H9 (cell line): ENCODE data around the gene MYOCD. TPM values are rescaled to one million over a fixed set of nuclear protein-coding genes. Genes with fewer than 3 reads are reported as not detected.

Experiments used
- DNase-seq: peaks from one replicate; pipeline ENCODE4 v3.0.0-alpha.2; 2017
- H2AFZ ChIP-seq: one replicate; pipeline ENCODE4 v1.6.1; 2013; ENCODE audit warnings: mild to moderate bottlenecking, low read length, control low read depth, moderate library complexity
- H2AK5ac ChIP-seq: 2 replicates; pipeline ENCODE4 v1.6.1; 2013; ENCODE audit warnings: low read length, control low read depth, mixed read lengths; ENCODE audit not compliant: insufficient read length
- H2BK120ac ChIP-seq: one replicate; pipeline ENCODE4 v1.6.1; 2013; ENCODE audit warnings: low read depth, mild to moderate bottlenecking, low read length, control low read depth, inconsistent platforms; ENCODE audit not compliant: poor library complexity, severe bottlenecking
- H2BK12ac ChIP-seq: 2 replicates; pipeline ENCODE4 v1.6.1; 2013; ENCODE audit warnings: low read length, control low read depth, mixed read lengths, low read depth; ENCODE audit not compliant: insufficient read length
- H2BK15ac ChIP-seq: 2 replicates; pipeline ENCODE4 v1.6.1; 2013; ENCODE audit warnings: low read depth, low read length, control low read depth
- H2BK20ac ChIP-seq: one replicate; pipeline ENCODE4 v1.6.1; 2013; ENCODE audit warnings: low read depth, mild to moderate bottlenecking, low read length, control low read depth, inconsistent platforms; ENCODE audit not compliant: poor library complexity, severe bottlenecking
- H2BK5ac ChIP-seq: 2 replicates; pipeline ENCODE4 v1.6.1; 2013; ENCODE audit warnings: low read length, control low read depth, mixed read lengths; ENCODE audit not compliant: insufficient read length
- H3K14ac ChIP-seq: 2 replicates; pipeline ENCODE4 v1.6.1; 2013; ENCODE audit warnings: low read length, control low read depth; ENCODE audit not compliant: insufficient read depth
- H3K18ac ChIP-seq: 2 replicates; pipeline ENCODE4 v1.6.1; 2013; ENCODE audit warnings: low read depth, mild to moderate bottlenecking, mixed read lengths, low read length, control low read depth; ENCODE audit not compliant: insufficient read length
- H3K23ac ChIP-seq: 2 replicates; pipeline ENCODE4 v1.6.1; 2013; ENCODE audit warnings: low read length, control low read depth, mixed read lengths, low read depth; ENCODE audit not compliant: insufficient read length
- H3K23me2 ChIP-seq: 2 replicates; pipeline ENCODE4 v1.6.1; 2013; ENCODE audit warnings: low read depth, mild to moderate bottlenecking, mixed read lengths, low read length, control low read depth; ENCODE audit not compliant: insufficient read length, poor library complexity, severe bottlenecking
- H3K27ac ChIP-seq: 2 replicates; pipeline ENCODE4 v1.5.1; 2013; ENCODE audit warnings: low read length, control low read depth, mixed read lengths, low read depth; ENCODE audit not compliant: insufficient read length
- H3K27me3 ChIP-seq: 2 replicates; pipeline ENCODE4 v1.6.1; 2013; ENCODE audit warnings: low read length, control low read depth, inconsistent platforms; ENCODE audit not compliant: insufficient read depth
- H3K4ac ChIP-seq: 2 replicates; pipeline ENCODE4 v1.6.1; 2013; ENCODE audit warnings: low read depth, mild to moderate bottlenecking, control low read depth, inconsistent platforms, low read length, moderate library complexity
- H3K4me1 ChIP-seq: 2 replicates; pipeline ENCODE4 v1.6.1; 2013; ENCODE audit warnings: low read length, control low read depth, inconsistent platforms; ENCODE audit not compliant: insufficient read depth
- H3K4me2 ChIP-seq: 2 replicates; pipeline ENCODE4 v1.6.1; 2013; ENCODE audit warnings: low read length, control low read depth, mixed read lengths; ENCODE audit not compliant: insufficient read length, insufficient read depth
- H3K56ac ChIP-seq: 2 replicates; pipeline ENCODE4 v1.6.1; 2013; ENCODE audit warnings: low read depth, mild to moderate bottlenecking, mixed read lengths, low read length, control low read depth; ENCODE audit not compliant: insufficient read length
- H3K79me1 ChIP-seq: 2 replicates; pipeline ENCODE4 v1.6.1; 2013; ENCODE audit warnings: low read depth, mild to moderate bottlenecking, moderate library complexity, low read length, control low read depth, inconsistent platforms; ENCODE audit not compliant: insufficient read depth, poor library complexity, severe bottlenecking
- H3K79me2 ChIP-seq: 2 replicates; pipeline ENCODE4 v1.6.1; 2013; ENCODE audit warnings: low read length, control low read depth, inconsistent platforms; ENCODE audit not compliant: insufficient read depth
- H3K9ac ChIP-seq: 2 replicates; pipeline ENCODE4 v1.6.1; 2013; ENCODE audit warnings: low read length, control low read depth, mixed read lengths; ENCODE audit not compliant: insufficient read length; ENCODE audit errors: extremely low read depth
- H3K9me3 ChIP-seq: one replicate; pipeline ENCODE4 v1.6.1; 2013; ENCODE audit warnings: low read depth, low read length, inconsistent platforms; ENCODE audit not compliant: control insufficient read depth
- H3T11ph ChIP-seq: one replicate; pipeline ENCODE4 v1.6.1; 2013; ENCODE audit warnings: mild to moderate bottlenecking, low read length, control low read depth, inconsistent platforms
- H4K20me1 ChIP-seq: one replicate; pipeline ENCODE4 v1.6.1; 2013; ENCODE audit not compliant: control insufficient read depth, insufficient read length, insufficient read depth
- H4K5ac ChIP-seq: 2 replicates; pipeline ENCODE4 v1.6.1; 2013; ENCODE audit warnings: low read depth, mild to moderate bottlenecking, mixed read lengths, low read length, control low read depth; ENCODE audit not compliant: insufficient read length
- H4K8ac ChIP-seq: replicated peaks from 2 replicates; pipeline ENCODE4 v1.6.1; 2013; ENCODE audit warnings: low read length, control low read depth, mixed read lengths, low read depth; ENCODE audit not compliant: insufficient read length
- H4K91ac ChIP-seq: 2 replicates; pipeline ENCODE4 v1.6.1; 2013; ENCODE audit warnings: low read depth, mild to moderate bottlenecking, moderate library complexity, mixed read lengths, low read length, control low read depth; ENCODE audit not compliant: insufficient read length
- H3K27ac Mint-ChIP-seq, 3 experiments: 2 replicates in 2 of 3; 3 replicates in 1 of 3; pipeline ENCODE4 v1.8.0; 2020 to 2021; ENCODE audit warnings: mixed read lengths in 3 of 3, mild to moderate bottlenecking in 1 of 3, moderate library complexity in 1 of 3
- H3K27me3 Mint-ChIP-seq: 2 replicates; pipeline ENCODE4 v1.8.0; 2021; ENCODE audit warnings: low read depth, mild to moderate bottlenecking, moderate library complexity, mixed read lengths
- H3K36me3 Mint-ChIP-seq, 3 experiments: 2 replicates in 2 of 3; 3 replicates in 1 of 3; pipeline ENCODE4 v1.8.0; 2020 to 2021; ENCODE audit warnings: low read depth in 3 of 3, mixed read lengths in 3 of 3; ENCODE audit not compliant: insufficient read depth in 1 of 3
- H3K4me1 Mint-ChIP-seq, 2 experiments: 2 replicates each; pipeline ENCODE4 v1.8.0; 2020; ENCODE audit warnings: mixed read lengths in 2 of 2
- H3K4me3 Mint-ChIP-seq, 2 experiments: 2 replicates in 1 of 2; 3 replicates in 1 of 2; pipeline ENCODE4 v1.8.0; 2020 to 2021; ENCODE audit warnings: mild to moderate bottlenecking in 2 of 2, mixed read lengths in 2 of 2, moderate library complexity in 1 of 2
- H3K9me3 Mint-ChIP-seq, 2 experiments: 2 replicates in 1 of 2; 3 replicates in 1 of 2; pipeline ENCODE4 v1.8.0; 2020; ENCODE audit warnings: mild to moderate bottlenecking in 2 of 2, mixed read lengths in 2 of 2, moderate library complexity in 1 of 2
- WGBS: extraction: QIAGEN DNeasy Blood & Tissue Kit; methylation state at CpG from one replicate; pipeline ENCODE4 v1.1.7; 2013; ENCODE audit warnings: missing lambda C conversion rate, low lambda C conversion rate, mixed read lengths; ENCODE audit not compliant: insufficient read length; ENCODE audit errors: extremely low coverage; 5-methylcytosine and 5-hydroxymethylcytosine counted together
- total RNA-seq: library from RNA; stranded (reverse); gene quantifications from 2 replicates; pipeline ENCODE4 v1.2.1, GENCODE V29; 2021
- TF ChIP-seq, protein P1 (sequence below): fragments of 200-600 bp; sonication (generic); conservative IDR thresholded peaks from 3 replicates; pipeline ENCODE4 v1.8.0; 2021; ENCODE audit warnings: antibody characterized with exemption, mild to moderate bottlenecking

The MYOCD gene
- total RNA-seq, 1 experiment from 2014 or later: 0.17 TPM

DNA sequence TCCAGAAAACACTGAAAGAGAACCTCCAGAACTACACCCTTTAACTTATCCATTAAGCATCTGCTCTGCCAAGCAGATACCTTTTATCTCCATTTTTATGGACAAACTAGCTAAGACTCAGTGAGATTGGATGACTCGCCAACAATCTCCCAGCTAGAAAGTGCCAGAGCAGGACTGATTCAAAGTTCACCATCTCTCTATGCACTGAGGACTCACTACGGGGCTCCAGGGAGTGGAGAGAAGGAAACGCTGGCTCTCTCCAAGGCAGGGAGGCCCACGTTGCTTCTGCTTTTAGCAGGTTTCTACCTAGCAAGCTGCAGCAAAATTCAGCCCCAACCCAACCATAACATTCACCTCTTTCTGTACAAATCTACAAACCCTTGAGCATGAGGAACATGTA is 70.8 kb downstream of the MYOCD start:
- no peak overlapping the region for H4K91ac ChIP-seq
- H3K4me1 Mint-ChIP-seq: peaks cover 14 to 18% of the 10 kb centered on the region in 2 experiments
- H3K36me3 Mint-ChIP-seq: no peaks in the 10 kb centered on the region
- WGBS: no CpG with 5 or more reads among the region's 4 CpGs
- no peak overlapping the region for H3K4ac ChIP-seq
- no peak overlapping the region for H2AK5ac ChIP-seq
- no peak overlapping the region for H3K4me3 Mint-ChIP-seq
- H3K14ac ChIP-seq: no peak overlapping the region
- H3K4me1 ChIP-seq: no peaks in the 10 kb centered on the region
- H4K20me1 ChIP-seq: no peaks in the 10 kb centered on the region
- no peaks in the 10 kb centered on the region for H3K27me3 ChIP-seq
- no peak overlapping the region for H2BK12ac ChIP-seq
- peak; percentile 16 for DNase-seq
- H3K9me3 Mint-ChIP-seq: no peaks in the 10 kb centered on the region; a peak in 2 of 5 replicates
- no peak overlapping the region for H2AFZ ChIP-seq
- no peak overlapping the region for H2BK120ac ChIP-seq
- H2BK20ac ChIP-seq: no peak overlapping the region
- no peak overlapping the region; a peak in 1 of 7 replicates for H3K27ac Mint-ChIP-seq
- H3K4me2 ChIP-seq: no peak overlapping the region
- no peaks in the 10 kb centered on the region for H3K79me1 ChIP-seq
- H3K79me2 ChIP-seq: no peaks in the 10 kb centered on the region
- no peak overlapping the region for H2BK5ac ChIP-seq
- TF ChIP-seq, protein P1, sequence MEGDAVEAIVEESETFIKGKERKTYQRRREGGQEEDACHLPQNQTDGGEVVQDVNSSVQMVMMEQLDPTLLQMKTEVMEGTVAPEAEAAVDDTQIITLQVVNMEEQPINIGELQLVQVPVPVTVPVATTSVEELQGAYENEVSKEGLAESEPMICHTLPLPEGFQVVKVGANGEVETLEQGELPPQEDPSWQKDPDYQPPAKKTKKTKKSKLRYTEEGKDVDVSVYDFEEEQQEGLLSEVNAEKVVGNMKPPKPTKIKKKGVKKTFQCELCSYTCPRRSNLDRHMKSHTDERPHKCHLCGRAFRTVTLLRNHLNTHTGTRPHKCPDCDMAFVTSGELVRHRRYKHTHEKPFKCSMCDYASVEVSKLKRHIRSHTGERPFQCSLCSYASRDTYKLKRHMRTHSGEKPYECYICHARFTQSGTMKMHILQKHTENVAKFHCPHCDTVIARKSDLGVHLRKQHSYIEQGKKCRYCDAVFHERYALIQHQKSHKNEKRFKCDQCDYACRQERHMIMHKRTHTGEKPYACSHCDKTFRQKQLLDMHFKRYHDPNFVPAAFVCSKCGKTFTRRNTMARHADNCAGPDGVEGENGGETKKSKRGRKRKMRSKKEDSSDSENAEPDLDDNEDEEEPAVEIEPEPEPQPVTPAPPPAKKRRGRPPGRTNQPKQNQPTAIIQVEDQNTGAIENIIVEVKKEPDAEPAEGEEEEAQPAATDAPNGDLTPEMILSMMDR: no peak
- H3K18ac ChIP-seq: no peak overlapping the region
- H3K56ac ChIP-seq: no peak overlapping the region
- no peaks in the 10 kb centered on the region for H3K9me3 ChIP-seq
- no peak overlapping the region for H2BK15ac ChIP-seq
- H3T11ph ChIP-seq: no peak overlapping the region
- no peaks in the 10 kb centered on the region for H3K27me3 Mint-ChIP-seq
- H4K8ac ChIP-seq: no peak overlapping the region
- no peaks in the 10 kb centered on the region for H3K23me2 ChIP-seq
- no peak overlapping the region for H3K27ac ChIP-seq
- H3K9ac ChIP-seq: no peak overlapping the region
- no peak overlapping the region for H3K23ac ChIP-seq
- no peak overlapping the region for H4K5ac ChIP-seq
